Activated naive CD8-positive, alpha-beta T cell (primary cell): Measurements from ENCODE around the gene NSMF.

Source experiments
- H3K27ac Mint-ChIP-seq: one replicate; pipeline ENCODE4 v1.8.0; 2021; ENCODE audit warnings: mixed read lengths
- H3K27me3 Mint-ChIP-seq: one replicate; pipeline ENCODE4 v1.8.0; 2021; ENCODE audit warnings: mixed read lengths
- H3K36me3 Mint-ChIP-seq: one replicate; pipeline ENCODE4 v1.8.0; 2021; ENCODE audit warnings: mixed read lengths
- H3K4me1 Mint-ChIP-seq: one replicate; pipeline ENCODE4 v1.8.0; 2021; ENCODE audit warnings: low read depth, mixed read lengths
- H3K4me3 Mint-ChIP-seq: one replicate; pipeline ENCODE4 v1.8.0; 2021; ENCODE audit warnings: mild to moderate bottlenecking, mixed read lengths
- H3K9me3 Mint-ChIP-seq: one replicate; pipeline ENCODE4 v1.8.0; 2021; ENCODE audit warnings: low read depth, mixed read lengths

Gene NSMF

DNA sequence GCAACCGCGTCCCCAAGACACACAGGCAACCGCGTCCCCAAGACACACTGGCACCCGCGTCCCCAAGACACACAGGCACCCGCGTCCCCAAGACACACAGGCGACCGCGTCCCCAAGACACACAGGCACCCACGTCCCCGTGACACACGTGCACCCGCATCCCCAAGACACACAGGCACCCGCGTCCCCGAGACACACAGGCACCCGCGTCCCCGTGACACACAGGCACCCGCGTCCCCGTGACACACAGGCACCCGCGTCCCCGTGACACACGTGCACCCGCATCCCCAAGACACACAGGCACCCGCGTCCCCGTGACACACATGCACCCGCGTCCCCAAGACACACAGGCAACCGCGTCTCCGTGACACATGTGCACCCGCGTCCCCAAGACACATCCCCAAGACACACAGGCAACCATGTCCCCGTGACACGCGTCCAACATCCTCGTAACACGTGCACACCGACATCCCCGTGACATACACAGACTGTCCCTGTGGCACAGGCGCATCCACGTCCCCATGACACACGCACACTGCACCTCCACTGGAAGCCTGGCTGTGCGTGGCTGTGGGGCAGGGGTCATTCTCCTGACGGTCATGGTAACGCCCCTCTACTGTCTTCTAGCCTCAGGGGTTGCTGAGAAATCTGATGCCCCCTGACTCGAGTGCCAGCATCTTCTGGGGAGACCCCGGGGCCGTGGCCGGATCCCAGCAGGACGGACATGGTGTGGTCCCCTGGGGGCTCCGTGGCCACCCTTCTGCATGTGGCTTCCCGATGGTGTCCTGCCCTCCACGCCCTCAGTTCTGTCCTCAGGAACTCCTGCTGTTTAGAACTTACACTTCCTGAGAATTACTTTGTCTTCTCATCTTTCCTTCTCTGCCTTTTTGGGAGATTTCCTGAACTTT is 60.3 kb downstream of the NSMF start:
- no peak overlapping the region for H3K4me3 Mint-ChIP-seq
- H3K27ac Mint-ChIP-seq, result no peak overlapping the region
- H3K9me3 Mint-ChIP-seq, result no peaks in the 10 kb centered on the region
- no peaks in the 10 kb centered on the region for H3K27me3 Mint-ChIP-seq
- peaks cover 13% of the 10 kb centered on the region for H3K36me3 Mint-ChIP-seq
- peaks cover 11% of the 10 kb centered on the region for H3K4me1 Mint-ChIP-seq

DNA sequence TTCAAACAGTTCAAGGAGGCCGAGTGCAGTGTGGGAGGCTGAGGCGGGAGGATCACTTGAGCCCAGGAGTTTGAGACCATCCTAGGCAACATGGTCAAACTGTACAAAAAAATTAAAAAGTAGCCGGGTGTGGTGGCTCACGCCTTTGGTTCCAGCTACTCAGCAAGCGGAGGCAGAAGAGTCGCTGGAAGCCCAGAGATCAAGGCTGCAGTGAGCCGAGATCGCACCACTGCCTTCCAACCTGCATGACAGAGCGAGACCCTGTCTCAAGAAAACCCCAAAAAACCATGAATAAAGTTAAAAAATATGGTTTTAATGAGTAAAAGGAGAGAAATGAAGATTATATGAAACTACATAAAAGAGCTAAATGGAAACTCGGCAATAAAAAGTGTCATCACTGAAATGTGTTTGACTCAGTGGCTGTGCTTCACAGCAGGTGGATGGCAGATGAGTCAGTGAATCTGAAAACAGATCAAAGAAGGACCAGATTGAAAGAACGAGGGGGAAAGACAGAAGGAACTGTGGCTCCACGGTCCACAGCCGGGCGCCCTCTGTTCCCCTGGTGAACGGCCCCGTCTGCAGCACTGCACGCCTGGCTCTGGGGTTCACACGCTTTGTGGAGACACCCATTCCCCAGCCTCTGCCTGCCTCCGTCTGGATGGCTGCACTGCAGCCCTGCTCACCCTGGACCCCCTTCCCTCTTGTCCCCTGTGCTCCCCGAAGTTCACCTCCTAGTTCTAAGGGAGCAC is 61.3 kb downstream of the NSMF start:
- Mint-ChIP-seq H3K4me3 (no peak overlapping the region), H3K36me3 (peaks cover 13% of the 10 kb centered on the region), H3K9me3 (no peaks in the 10 kb centered on the region), H3K27me3 (no peaks in the 10 kb centered on the region), H3K4me1 (peaks cover 11% of the 10 kb centered on the region), H3K27ac (peak overlapping the region; percentile 9)
